Measurements from ENCODE around the gene NECTIN1.

The NECTIN1 gene

GRCh38 chr11:119711476-119711875, 17.5 kb downstream of the NECTIN1 start:
- DNase-seq: no peak

- no peak for DNase-seq
Measured at GRCh38 chr11:119710417-119710816, 18.6 kb downstream of the NECTIN1 start.

GRCh38 chr11:119709638-119710346, 19.2 kb downstream of the NECTIN1 start:
- DNase-seq: peak; percentile 66

GRCh38 chr11:119709171-119709570, 19.8 kb downstream of the NECTIN1 start:
- no peak for DNase-seq

- DNase-seq: no peak
Measured at GRCh38 chr11:119708384-119708783, 20.6 kb downstream of the NECTIN1 start.

GRCh38 chr11:119706887-119707286, 22.1 kb downstream of the NECTIN1 start:
- no peak for DNase-seq

- peak; percentile 97 for DNase-seq
Measured at GRCh38 chr11:119706029-119706428, 23.0 kb downstream of the NECTIN1 start.

- DNase-seq: no peak
Measured at GRCh38 chr11:119705362-119705761, 23.6 kb downstream of the NECTIN1 start.

GRCh38 chr11:119704849-119705248, 24.2 kb downstream of the NECTIN1 start:
- no peak for DNase-seq

- no peak for DNase-seq
Measured at GRCh38 chr11:119701591-119702549, 27.1 kb downstream of the NECTIN1 start.

- no peak for DNase-seq
Measured at GRCh38 chr11:119700536-119701346, 28.3 kb downstream of the NECTIN1 start.

- DNase-seq: no peak
Measured at GRCh38 chr11:119700030-119700429, 29.0 kb downstream of the NECTIN1 start.

- no peak for DNase-seq
Measured at GRCh38 chr11:119699227-119699626, 29.8 kb downstream of the NECTIN1 start.

- no peak for DNase-seq
Measured at GRCh38 chr11:119697882-119698281, 31.1 kb downstream of the NECTIN1 start.

GRCh38 chr11:119697445-119697844, 31.6 kb downstream of the NECTIN1 start:
- DNase-seq: no peak

GRCh38 chr11:119696378-119697222, 32.4 kb downstream of the NECTIN1 start:
- peak; percentile 96 for DNase-seq

GRCh38 chr11:119694334-119694733, 34.7 kb downstream of the NECTIN1 start:
- DNase-seq: no peak

GRCh38 chr11:119693253-119693815, 35.7 kb downstream of the NECTIN1 start:
- DNase-seq: no peak

- DNase-seq: no peak
Measured at GRCh38 chr11:119692540-119692820, 36.5 kb downstream of the NECTIN1 start.

GRCh38 chr11:119691701-119692539, 37.1 kb downstream of the NECTIN1 start:
- peak; percentile 97 for DNase-seq

All from NCI-H1105 (cell line).